Hindlimb muscle (tissue), 1 donor: Measurements from ENCODE around the gene MZT1. TPM values are rescaled to one million over a fixed set of nuclear protein-coding genes. Genes with fewer than 3 reads are reported as not detected.
A peak's percentile ranks its signal among the peaks of the same experiment; 100 is the strongest.
"Not testable (repeated sequence)": the region's sequence is repeated elsewhere in the genome, so short reads cannot be mapped to it uniquely, and the experiment has no call there.

Experiments
- DNase-seq: peaks from one replicate; pipeline ENCODE4 v3.0.0-alpha.2; 2013
- polyA plus RNA-seq: library from polyadenylated mRNA; unstranded; fragments of 120-200 nt; gene quantifications from one replicate; pipeline ENCODE4 v1.2.1, GENCODE V29; 2013; ENCODE audit not compliant: insufficient read length

The MZT1 gene, protein sequence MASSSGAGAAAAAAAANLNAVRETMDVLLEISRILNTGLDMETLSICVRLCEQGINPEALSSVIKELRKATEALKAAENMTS
- 24.1 TPM for polyA plus RNA-seq

DNA sequence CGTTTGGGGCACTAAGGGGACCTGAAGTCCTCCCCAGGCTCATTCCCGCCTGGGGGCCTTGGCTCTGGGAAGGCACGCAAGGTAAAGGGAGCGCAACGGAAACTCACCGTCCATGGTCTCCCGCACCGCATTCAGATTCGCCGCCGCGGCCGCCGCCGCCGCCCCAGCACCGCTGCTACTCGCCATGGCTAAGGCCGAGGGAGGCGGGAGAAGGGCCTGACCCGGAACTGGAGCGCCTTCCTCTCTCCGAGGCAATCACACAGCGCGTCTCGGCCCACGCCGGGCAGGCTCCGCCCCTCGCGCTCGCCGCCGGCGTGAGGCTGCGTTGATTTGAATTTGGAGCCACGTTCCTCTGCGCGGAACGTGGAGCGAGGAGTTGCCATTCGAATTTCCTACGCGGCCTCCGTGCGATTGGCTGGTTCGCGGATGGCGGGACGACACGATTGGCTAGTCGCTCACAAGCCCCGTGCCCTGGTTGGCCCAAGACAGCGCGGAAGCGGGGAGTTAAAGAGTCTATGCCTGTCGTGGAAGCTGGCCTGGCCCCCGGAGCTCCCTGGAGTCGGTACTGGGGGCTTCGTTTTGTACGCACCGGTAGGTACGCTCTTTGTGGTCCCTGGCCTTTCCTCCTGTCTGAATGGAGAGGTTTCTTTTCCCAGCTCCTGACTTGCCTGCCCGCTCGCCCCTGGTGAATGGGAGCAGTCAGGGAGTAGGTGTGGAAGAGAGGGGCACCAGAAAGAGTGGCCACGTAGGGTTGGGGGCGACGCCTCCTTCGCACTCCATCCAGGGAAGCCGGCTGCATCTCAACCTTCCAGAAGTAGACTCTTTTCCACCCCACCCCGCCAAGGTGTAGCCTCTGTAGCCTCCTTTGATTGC lies at the start of gene MZT1, which contains the start of gene BORA:
Gene MZT1, minus strand, starts transcription at position 213 of the 873 bp plus-strand sequence. Its CDS starts 27 bp downstream, at position 186.
Gene BORA, plus strand, starts transcription at position 507 of the 873 bp plus-strand sequence. CDS start 1,018 bp downstream, outside the sequence.
- DNase-seq, result peak; percentile 99

DNA sequence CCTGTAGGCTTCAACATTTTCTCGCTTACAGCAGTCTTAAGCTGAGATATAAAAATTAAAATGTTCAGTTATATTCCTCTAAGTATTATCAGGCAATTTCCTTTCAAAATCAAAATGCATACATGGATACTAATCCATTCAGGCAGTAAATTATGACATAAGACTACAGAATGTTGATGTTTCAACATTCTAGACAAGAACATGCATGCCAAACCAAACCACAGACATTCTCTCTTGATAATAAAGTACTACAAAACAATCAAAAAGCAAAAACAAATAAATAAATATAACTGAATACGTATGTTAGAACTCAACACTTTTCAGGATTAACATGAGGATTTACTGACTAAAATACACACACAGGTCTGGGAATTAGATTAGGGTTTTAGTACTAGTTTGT lies 46.6 kb upstream of the MZT1 start:
- DNase-seq, result no peak

GRCh38 chr13:72763411-72763810 lies 36.0 kb upstream of the MZT1 start:
- DNase-seq, result peak; percentile 14

DNA sequence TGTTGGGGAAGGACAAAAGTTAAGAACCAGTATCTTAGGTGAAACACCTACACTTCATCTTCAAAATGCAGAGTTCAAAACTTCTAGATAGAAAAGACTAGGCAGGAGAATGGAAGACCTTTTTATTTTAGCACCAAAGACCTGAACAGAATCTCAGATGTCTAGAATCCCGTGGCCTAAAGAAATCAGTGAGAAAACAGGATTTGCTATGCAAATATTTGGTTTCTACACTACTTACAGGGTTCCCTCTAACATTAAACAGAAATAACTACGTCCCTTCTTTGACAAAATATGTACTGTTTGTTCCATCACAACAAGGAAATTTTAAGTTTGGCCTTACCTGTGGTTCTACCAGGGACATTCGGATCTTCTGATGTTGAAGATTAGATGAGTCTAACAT lies 32.8 kb upstream of the MZT1 start:
- DNase-seq, result no peak

GRCh38 chr13:72757792-72758535 lies 30.5 kb upstream of the MZT1 start:
- DNase-seq, result no peak

DNA sequence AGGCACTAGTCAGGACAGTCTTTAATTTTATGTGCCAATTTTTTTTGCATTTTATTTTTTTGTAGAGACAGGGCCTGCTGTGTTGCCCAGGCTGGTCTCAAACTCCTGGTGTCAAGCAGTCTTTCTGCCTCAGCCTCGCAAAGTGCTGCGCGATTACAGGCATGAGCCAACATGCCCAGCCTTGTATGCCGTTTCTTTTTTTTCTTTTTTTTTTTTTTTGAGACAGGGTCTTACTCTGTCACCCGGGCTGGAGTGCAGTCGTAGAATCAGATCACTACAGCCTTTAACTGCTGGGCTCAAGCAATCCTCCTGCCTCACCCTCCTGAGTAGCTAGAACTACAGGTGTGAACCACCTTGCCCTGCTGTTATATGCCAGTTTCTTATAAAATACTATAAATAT lies 26.7 kb upstream of the MZT1 start:
- DNase-seq, result no peak

- DNase-seq, result no peak
Measured at GRCh38 chr13:72751220-72751619, 23.8 kb upstream of the MZT1 start.

- DNase-seq, result no peak
Measured at GRCh38 chr13:72745260-72745659, 17.8 kb upstream of the MZT1 start.

- no peak for DNase-seq
Measured at GRCh38 chr13:72740015-72740414, 12.6 kb upstream of the MZT1 start.

- no peak for DNase-seq
Measured at GRCh38 chr13:72737033-72737432, 9.6 kb upstream of the MZT1 start.

DNA sequence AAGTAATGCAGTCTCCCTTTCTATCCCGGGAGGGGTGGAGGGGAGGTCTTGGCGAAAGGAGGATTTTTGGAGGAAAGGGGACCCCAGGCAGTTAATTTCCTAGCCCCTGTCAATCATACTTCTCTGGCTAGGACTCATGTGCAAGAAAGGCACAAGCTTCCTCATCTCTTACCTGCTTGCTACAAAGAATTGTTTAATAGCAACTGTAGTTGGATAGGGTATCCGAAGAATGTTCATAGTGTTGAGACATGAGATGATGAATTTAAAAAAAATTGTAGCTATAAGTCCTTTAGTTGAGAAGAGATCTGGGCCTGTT lies 819 bp upstream of the MZT1 start:
- DNase-seq, result no peak

DNA sequence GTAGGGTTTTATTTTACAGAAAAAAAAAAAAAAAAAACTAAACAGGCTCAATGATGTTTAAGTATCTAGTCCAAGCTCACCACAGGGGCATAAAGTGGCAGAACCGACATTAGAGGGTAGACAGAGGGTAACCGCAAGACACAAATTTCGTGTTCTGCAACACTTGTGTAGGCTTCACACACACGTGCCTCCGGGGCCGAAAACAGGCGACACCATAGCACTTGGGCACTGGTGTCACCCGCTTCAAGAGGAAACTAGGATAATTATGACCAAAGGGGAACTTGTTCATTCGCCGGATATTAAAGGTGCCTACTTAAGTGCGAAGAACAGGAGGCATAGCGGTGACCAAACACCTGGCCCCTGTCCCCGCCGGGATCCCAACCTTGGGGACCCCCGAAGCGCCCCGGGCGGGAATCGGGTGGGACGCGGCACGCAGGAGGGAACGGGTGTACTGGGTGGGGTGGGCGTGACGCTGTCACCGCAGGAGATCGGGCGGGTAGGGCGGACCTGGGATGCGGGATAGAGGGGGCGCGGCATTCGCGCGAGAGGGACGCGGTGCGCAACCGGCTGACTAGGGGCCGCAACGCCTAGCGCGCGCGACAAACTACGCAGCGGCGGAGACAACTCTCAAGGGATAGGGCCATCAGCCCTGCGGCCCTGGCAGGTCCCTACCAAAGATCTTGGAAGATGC lies 558 bp downstream of the MZT1 start:
- no peak for DNase-seq

DNA sequence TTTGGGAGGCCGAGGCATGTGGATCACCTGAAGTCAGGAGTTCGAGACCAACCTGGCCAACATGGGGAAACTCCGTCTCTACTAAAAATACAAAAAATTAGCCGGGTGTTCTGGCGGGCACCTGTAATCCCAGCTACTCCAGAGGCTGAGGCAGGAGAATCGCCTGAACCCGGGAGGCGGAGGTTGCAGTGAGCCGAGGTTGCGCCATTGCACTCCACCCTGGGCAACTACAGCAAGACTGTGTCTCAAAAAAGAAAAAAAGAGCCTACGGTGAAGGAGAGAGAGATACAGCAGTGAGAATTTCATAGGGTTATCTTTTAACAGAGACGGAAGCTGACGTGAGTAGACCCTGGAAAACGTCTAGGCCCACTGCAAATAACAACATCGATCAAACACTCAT lies 1.2 kb downstream of the MZT1 start:
- DNase-seq, result not testable (repeated sequence)

DNA sequence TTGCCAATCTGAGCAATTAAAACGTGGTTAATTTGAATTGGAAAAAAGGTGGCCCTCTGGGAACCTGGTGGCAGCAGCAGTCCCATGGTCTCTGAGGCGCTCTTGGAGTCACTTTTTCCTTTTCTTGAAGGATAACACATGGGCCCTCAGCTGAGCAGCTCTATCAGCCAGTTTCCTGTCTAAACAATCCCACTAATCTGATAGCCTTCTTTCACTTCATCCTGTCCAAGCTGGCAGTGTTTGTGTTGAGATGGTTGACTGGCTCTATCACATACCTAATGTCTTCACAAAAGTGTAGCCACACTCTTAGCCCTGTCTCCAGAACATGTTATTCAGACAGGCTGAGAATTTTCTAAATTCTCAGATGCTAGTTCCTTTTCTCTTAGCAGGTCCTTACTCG lies 10.7 kb downstream of the MZT1 start:
- DNase-seq, result no peak

- no peak for DNase-seq
Measured at GRCh38 chr13:72700509-72700908, 26.9 kb downstream of the MZT1 start.

GRCh38 chr13:72698164-72698563 lies 29.3 kb downstream of the MZT1 start:
- DNase-seq, result no peak

- no peak for DNase-seq
Measured at GRCh38 chr13:72696579-72696978, 30.9 kb downstream of the MZT1 start.

DNA sequence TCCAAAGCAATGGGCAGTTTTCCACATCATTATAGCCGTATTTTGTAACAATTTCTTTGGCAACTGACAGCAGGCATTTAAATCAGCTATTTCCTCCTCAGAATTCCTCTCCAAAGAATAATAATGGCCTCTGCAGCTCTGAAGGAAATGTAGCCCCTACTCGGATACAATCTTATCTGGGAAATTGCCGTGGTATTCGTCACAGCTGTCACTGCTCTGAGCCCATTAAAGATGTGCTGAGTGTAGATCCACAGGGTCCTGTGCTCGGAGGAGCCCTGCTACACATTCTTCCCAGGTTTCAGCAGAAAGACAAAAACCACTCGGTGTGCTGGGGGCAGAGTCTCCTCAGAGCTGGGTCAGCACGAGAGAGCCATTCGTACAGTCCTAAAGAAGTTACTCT lies 33.1 kb downstream of the MZT1 start:
- no peak for DNase-seq

GRCh38 chr13:72693832-72694231 lies 33.6 kb downstream of the MZT1 start:
- DNase-seq, result no peak

DNA sequence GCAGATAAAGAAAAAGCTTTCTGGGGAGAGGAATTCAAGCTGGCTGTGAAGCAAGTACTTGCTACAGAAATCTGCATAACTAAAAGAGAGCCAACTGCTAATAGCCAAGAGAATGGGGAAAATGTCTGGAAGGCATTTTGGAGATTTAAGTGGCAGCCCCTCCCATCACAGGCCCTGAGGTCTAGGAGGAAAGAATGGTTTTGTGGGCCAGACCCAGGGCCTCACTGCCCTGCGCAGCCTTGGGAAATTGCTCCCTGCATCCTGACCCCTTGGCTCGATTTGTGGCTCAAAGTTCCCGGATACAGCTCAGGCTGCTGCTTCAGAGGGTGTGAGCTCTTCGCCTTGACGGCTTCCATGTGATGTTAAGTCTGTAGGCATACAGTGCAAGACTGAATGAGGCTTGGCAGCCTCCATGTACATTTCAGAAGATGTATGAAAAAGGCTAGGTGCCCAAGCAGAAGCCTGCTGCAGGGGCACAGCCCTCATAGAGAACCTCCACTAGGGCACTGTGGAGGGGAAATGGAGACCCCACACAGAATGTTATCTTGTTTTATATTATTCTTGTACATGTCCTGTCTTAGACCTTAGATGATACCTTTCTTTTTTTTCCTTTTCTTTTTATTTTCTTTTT lies 34.4 kb downstream of the MZT1 start:
- DNase-seq, result no peak

DNA sequence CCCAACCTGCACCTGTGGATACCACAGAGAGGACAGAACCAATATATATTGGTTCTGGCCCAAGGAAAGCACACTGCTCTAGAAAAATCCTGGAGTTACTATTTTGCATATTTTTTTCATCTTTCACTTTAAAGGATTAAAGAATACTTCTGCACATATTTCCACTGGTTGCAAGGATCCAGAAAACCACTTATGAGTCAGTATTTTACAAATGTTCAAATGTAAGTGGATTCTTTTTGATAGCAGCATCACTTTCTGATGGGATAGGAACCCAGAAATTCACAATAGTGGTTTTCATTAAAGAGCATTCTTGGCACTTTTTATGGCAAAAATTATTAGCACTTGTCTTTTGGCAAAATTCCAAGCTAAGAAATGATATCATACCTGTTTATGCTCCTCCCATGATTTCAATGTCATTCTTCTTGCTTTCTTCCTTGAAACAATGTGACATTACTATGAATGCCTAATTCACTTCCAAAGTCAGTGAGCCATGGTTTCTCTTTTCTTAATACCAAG lies 38.2 kb downstream of the MZT1 start:
- DNase-seq, result no peak

DNA sequence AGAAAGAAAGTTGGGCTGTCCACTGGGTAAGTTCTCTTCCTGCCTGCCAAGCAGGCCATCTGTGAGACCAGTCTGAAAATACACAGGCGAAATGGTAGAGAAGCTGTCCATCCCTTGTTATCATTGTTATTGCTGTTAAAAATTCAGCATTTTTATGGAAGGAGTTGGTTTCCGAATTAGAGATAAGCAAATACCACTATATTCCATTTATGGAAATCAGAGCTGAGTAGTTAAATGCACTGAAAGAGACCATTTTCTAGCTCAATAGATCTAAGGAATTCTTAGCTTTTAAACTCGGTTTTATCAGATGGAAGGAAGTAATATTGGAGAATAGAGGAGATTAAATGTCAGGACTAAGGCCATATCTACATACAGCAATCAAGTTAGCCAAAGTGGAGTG lies 40.7 kb downstream of the MZT1 start:
- no peak for DNase-seq
